Skin epidermis (tissue), 12 donors: ENCODE measurements around the gene INPP5J.

ENCODE experiments used
- H3K27ac ChIP-seq, 21 experiments: fragments of 200-600 bp; sonication (generic) in 11 of 21; one replicate each; pipeline ENCODE4 v1.5.0; 2020; ENCODE audit warnings: mild to moderate bottlenecking in 3 of 21, inconsistent platforms in 2 of 21, moderate library complexity in 2 of 21
- H3K4me3 ChIP-seq, 7 experiments: fragments of 200-600 bp; sonication (generic) in 2 of 7; one replicate each; pipeline ENCODE4 v1.5.0; 2020; ENCODE audit warnings: inconsistent platforms in 2 of 7, mild to moderate bottlenecking in 2 of 7, moderate library complexity in 1 of 7

Gene INPP5J

GRCh38 chr22:31173386-31174145 lies 50.8 kb downstream of the INPP5J start:
- Histone ChIP-seq H3K27ac (peak overlapping the region in 3 of 21 experiments; percentile 0 to 47 (median 20)), H3K4me3 (no peak overlapping the region)

- H3K27ac ChIP-seq: peak overlapping the region in 14 of 21 experiments; percentile 4 to 80 (median 44)
- no peak overlapping the region for H3K4me3 ChIP-seq
Observed at GRCh38 chr22:31176923-31177322, 54.2 kb downstream of the INPP5J start.

- Histone ChIP-seq H3K27ac (peak overlapping the region in 15 of 21 experiments; percentile 20 to 80 (median 54)), H3K4me3 (no peak overlapping the region)
Observed at GRCh38 chr22:31177420-31178162, 54.8 kb downstream of the INPP5J start.

- Histone ChIP-seq H3K27ac (peak overlapping the region in 3 of 21 experiments; percentile 21 to 38 (median 36)), H3K4me3 (no peak overlapping the region)
Observed at GRCh38 chr22:31178859-31179258, 56.1 kb downstream of the INPP5J start.

GRCh38 chr22:31179345-31179744 lies 56.6 kb downstream of the INPP5J start:
- no peak overlapping the region for H3K4me3 ChIP-seq
- H3K27ac ChIP-seq: peak overlapping the region in 5 of 21 experiments; percentile 21 to 38 (median 34)

- no peak overlapping the region for H3K4me3 ChIP-seq
- no peak overlapping the region for H3K27ac ChIP-seq
Observed at GRCh38 chr22:31184015-31184414, 61.2 kb downstream of the INPP5J start.
